Mesendoderm (in vitro differentiated cells): ENCODE measurements around the gene KREMEN2.
"Not testable (repeated sequence)": the region's sequence is repeated elsewhere in the genome, so short reads cannot be mapped to it uniquely, and the experiment has no call there.

Experiments
- DNase-seq: peaks from one replicate; pipeline ENCODE4 v3.0.0; 2013
- H2AK5ac ChIP-seq: 2 replicates; pipeline ENCODE4 v1.6.1; 2013; ENCODE audit warnings: low read length, inconsistent platforms
- H2BK120ac ChIP-seq: 2 replicates; pipeline ENCODE4 v1.6.1; 2013; ENCODE audit warnings: low read depth, mild to moderate bottlenecking, low read length, moderate library complexity, mixed read lengths
- H2BK15ac ChIP-seq: replicated peaks from 2 replicates; pipeline ENCODE4 v1.6.1; 2013; ENCODE audit warnings: low read depth, mild to moderate bottlenecking, moderate library complexity
- H2BK5ac ChIP-seq: 2 replicates; pipeline ENCODE4 v1.6.1; 2013; ENCODE audit warnings: low read length, inconsistent platforms
- H3K18ac ChIP-seq: 2 replicates; pipeline ENCODE4 v1.6.1; 2013; ENCODE audit warnings: mild to moderate bottlenecking, low read length, mixed read lengths
- H3K23ac ChIP-seq: one replicate; pipeline ENCODE4 v1.6.1; 2013; ENCODE audit warnings: low read length
- H3K27ac ChIP-seq: 2 replicates; pipeline ENCODE4 v1.5.1; 2013; ENCODE audit warnings: low read depth, mild to moderate bottlenecking, inconsistent platforms, low read length, moderate library complexity
- H3K27me3 ChIP-seq: 2 replicates; pipeline ENCODE4 v1.6.1; 2013; ENCODE audit warnings: low read length, control low read depth, mild to moderate bottlenecking, inconsistent platforms; ENCODE audit not compliant: insufficient read depth, poor library complexity
- H3K36me3 ChIP-seq: 2 replicates; pipeline ENCODE4 v1.6.1; 2013; ENCODE audit warnings: low read length, inconsistent platforms; ENCODE audit not compliant: control insufficient read depth, insufficient read depth
- H3K4ac ChIP-seq: one replicate; pipeline ENCODE4 v1.6.1; 2013; ENCODE audit warnings: low read depth, mild to moderate bottlenecking, low read length, moderate library complexity
- H3K4me1 ChIP-seq: 2 replicates; pipeline ENCODE4 v1.6.1; 2013; ENCODE audit warnings: low read depth, low read length, inconsistent platforms; ENCODE audit not compliant: control insufficient read depth
- H3K4me2 ChIP-seq: 2 replicates; pipeline ENCODE4 v1.6.1; 2013; ENCODE audit warnings: low read length
- H3K4me3 ChIP-seq: 2 replicates; pipeline ENCODE4 v1.5.1; 2013; ENCODE audit warnings: mild to moderate bottlenecking, low read length
- H3K56ac ChIP-seq: one replicate; pipeline ENCODE4 v1.6.1; 2013; ENCODE audit warnings: low read length
- H3K79me1 ChIP-seq: 2 replicates; pipeline ENCODE4 v1.6.1; 2013; ENCODE audit warnings: low read length, inconsistent platforms
- H3K79me2 ChIP-seq: 2 replicates; pipeline ENCODE4 v1.6.1; 2013; ENCODE audit warnings: mild to moderate bottlenecking, low read length; ENCODE audit not compliant: control insufficient read depth, insufficient read depth
- H3K9ac ChIP-seq: 2 replicates; pipeline ENCODE4 v1.6.1; 2013; ENCODE audit warnings: low read length, inconsistent platforms
- H4K5ac ChIP-seq: one replicate; pipeline ENCODE4 v1.6.1; 2013; ENCODE audit warnings: low read length
- H4K8ac ChIP-seq: one replicate; pipeline ENCODE4 v1.6.1; 2013; ENCODE audit warnings: low read depth, mild to moderate bottlenecking, control low read depth, low read length, moderate library complexity
- WGBS: extraction: QIAGEN DNeasy Blood & Tissue Kit; methylation state at CpG from one replicate; pipeline ENCODE4 v1.1.7; 2013; ENCODE audit warnings: low lambda C conversion rate, missing lambda C conversion rate; ENCODE audit not compliant: insufficient coverage; ENCODE audit errors: extremely low coverage; 5-methylcytosine and 5-hydroxymethylcytosine counted together

The KREMEN2 gene

GRCh38 chr16:2930236-2930635, 33.8 kb upstream of the KREMEN2 start:
- no CpG with 5 or more reads among the region's 15 CpGs for WGBS
- Histone ChIP-seq H3K4me2 (no peak overlapping the region), H2BK15ac (no peak overlapping the region)

DNA sequence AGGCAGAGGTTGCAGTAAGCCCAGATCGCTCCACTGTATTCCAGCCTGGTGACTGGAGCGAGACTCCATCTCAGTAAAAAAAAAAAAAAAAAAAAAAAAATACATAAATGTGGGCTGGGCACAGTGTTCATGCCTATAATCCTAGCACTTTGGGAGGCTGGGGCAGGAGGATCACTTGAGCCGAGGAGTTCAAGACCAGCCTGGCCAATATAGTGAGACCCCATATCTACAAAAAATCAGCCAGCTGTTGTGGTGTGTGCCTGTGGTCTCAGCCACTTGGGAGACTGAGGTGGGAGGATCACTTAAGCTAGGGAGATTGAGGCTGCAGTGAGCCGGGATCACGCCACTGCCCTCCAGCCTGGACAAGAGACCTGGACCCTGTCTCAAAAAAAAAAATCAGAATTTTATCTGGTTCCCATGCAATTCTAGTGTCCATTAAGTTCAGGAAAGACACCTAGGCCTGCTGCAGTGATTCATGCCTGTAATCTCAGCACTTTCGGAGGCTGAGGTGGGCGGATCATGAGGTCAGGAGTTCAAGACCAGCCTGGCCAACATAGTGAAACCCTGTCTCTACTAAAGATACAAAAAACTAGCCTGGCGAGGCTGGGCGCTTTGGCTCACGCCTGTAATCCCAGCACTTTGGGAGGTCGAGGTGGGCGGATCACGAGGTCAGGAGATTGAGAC, 32.7 kb upstream of the KREMEN2 start:
- not testable (repeated sequence) for H3K4me1 ChIP-seq

More at GRCh38 chr16:2930236-2930635, 33.8 kb upstream of the KREMEN2 start:
- no peaks in the 10 kb centered on the region for H3K36me3 ChIP-seq
- no peak overlapping the region for H4K8ac ChIP-seq
- H2BK5ac ChIP-seq: no peak overlapping the region
- H3K9ac ChIP-seq: no peak overlapping the region
- H3K79me2 ChIP-seq: no peaks in the 10 kb centered on the region
- H2AK5ac ChIP-seq: no peak overlapping the region
- no peak overlapping the region for H3K23ac ChIP-seq
- H3K79me1 ChIP-seq: no peaks in the 10 kb centered on the region
- no peaks in the 10 kb centered on the region for H3K4me1 ChIP-seq
- DNase-seq: no peak
- H3K27ac ChIP-seq: no peak overlapping the region
- no peak overlapping the region for H2BK120ac ChIP-seq
- no peak overlapping the region for H3K4ac ChIP-seq
- no peak overlapping the region for H3K4me3 ChIP-seq
- no peak overlapping the region for H3K56ac ChIP-seq
- no peak overlapping the region for H4K5ac ChIP-seq
- no peak overlapping the region for H3K18ac ChIP-seq
- H3K27me3 ChIP-seq: no peaks in the 10 kb centered on the region

GRCh38 chr16:2933136-2933535, 30.9 kb upstream of the KREMEN2 start:
- H3K4me1 ChIP-seq: no peaks in the 10 kb centered on the region
- DNase-seq: no peak
- H3K27ac ChIP-seq: no peak overlapping the region
- H2BK5ac ChIP-seq: no peak overlapping the region
- H2BK120ac ChIP-seq: no peak overlapping the region
- H2AK5ac ChIP-seq: no peak overlapping the region
- H3K79me1 ChIP-seq: no peaks in the 10 kb centered on the region
- no CpG with 5 or more reads among the region's 30 CpGs for WGBS
- no peak overlapping the region for H3K23ac ChIP-seq
- no peak overlapping the region for H3K9ac ChIP-seq
- no peak overlapping the region for H3K56ac ChIP-seq
- H3K27me3 ChIP-seq: no peaks in the 10 kb centered on the region
- H3K4me3 ChIP-seq: no peak overlapping the region
- no peak overlapping the region for H3K4ac ChIP-seq
- no peak overlapping the region for H2BK15ac ChIP-seq
- H4K8ac ChIP-seq: no peak overlapping the region
- no peak overlapping the region for H3K4me2 ChIP-seq
- H3K36me3 ChIP-seq: no peaks in the 10 kb centered on the region
- H4K5ac ChIP-seq: no peak overlapping the region
- no peak overlapping the region for H3K18ac ChIP-seq
- H3K79me2 ChIP-seq: no peaks in the 10 kb centered on the region

More for the DNA sequence above, 32.7 kb upstream of the KREMEN2 start:
- not testable (repeated sequence) for H3K4me2 ChIP-seq, H2AK5ac ChIP-seq, H3K4me3 ChIP-seq, H2BK120ac ChIP-seq, H4K8ac ChIP-seq, H2BK5ac ChIP-seq, H3K27ac ChIP-seq, H3K27me3 ChIP-seq, H2BK15ac ChIP-seq, H3K9ac ChIP-seq, H3K79me2 ChIP-seq, H3K79me1 ChIP-seq, H3K56ac ChIP-seq, H3K23ac ChIP-seq, DNase-seq, H3K18ac ChIP-seq, H4K5ac ChIP-seq, H3K36me3 ChIP-seq, H3K4ac ChIP-seq
- WGBS: no CpG with 5 or more reads among the region's 13 CpGs

- H3K9ac ChIP-seq: no peak overlapping the region
- no peak overlapping the region for H2BK120ac ChIP-seq
- no peak overlapping the region for H2BK15ac ChIP-seq
- no peak overlapping the region for H3K4ac ChIP-seq
- no peak overlapping the region for H3K4me2 ChIP-seq
- H3K18ac ChIP-seq: no peak overlapping the region
- WGBS: no CpG with 5 or more reads among the region's 22 CpGs
- H3K4me1 ChIP-seq: no peaks in the 10 kb centered on the region
- DNase-seq: no peak
- no peak overlapping the region for H2AK5ac ChIP-seq
- H2BK5ac ChIP-seq: no peak overlapping the region
- H3K23ac ChIP-seq: no peak overlapping the region
- H3K27ac ChIP-seq: no peak overlapping the region
- no peaks in the 10 kb centered on the region for H3K79me2 ChIP-seq
- no peak overlapping the region for H4K5ac ChIP-seq
- H3K56ac ChIP-seq: no peak overlapping the region
- no peaks in the 10 kb centered on the region for H3K36me3 ChIP-seq
- H3K4me3 ChIP-seq: no peak overlapping the region
- H4K8ac ChIP-seq: no peak overlapping the region
- no peaks in the 10 kb centered on the region for H3K27me3 ChIP-seq
- H3K79me1 ChIP-seq: no peaks in the 10 kb centered on the region
Observed at GRCh38 chr16:2933701-2934100, 30.4 kb upstream of the KREMEN2 start.

GRCh38 chr16:2934450-2934849, 29.6 kb upstream of the KREMEN2 start:
- Histone ChIP-seq H2AK5ac (no peak overlapping the region), H3K23ac (no peak overlapping the region), H4K8ac (no peak overlapping the region), H3K27me3 (no peaks in the 10 kb centered on the region), H3K4ac (no peak overlapping the region), H3K4me1 (no peaks in the 10 kb centered on the region), H2BK15ac (no peak overlapping the region), H3K9ac (no peak overlapping the region), H2BK5ac (no peak overlapping the region), H4K5ac (no peak overlapping the region), H3K79me1 (no peaks in the 10 kb centered on the region), H3K56ac (no peak overlapping the region), H3K79me2 (no peaks in the 10 kb centered on the region), H3K4me2 (no peak overlapping the region), H2BK120ac (no peak overlapping the region), H3K4me3 (no peak overlapping the region), H3K18ac (no peak overlapping the region), H3K27ac (no peak overlapping the region), H3K36me3 (no peaks in the 10 kb centered on the region)
- DNase-seq: no peak
- WGBS: no CpG with 5 or more reads among the region's 15 CpGs

GRCh38 chr16:2936436-2937011, 27.6 kb upstream of the KREMEN2 start:
- Histone ChIP-seq H3K36me3 (no peaks in the 10 kb centered on the region), H4K8ac (no peak overlapping the region), H3K79me2 (no peaks in the 10 kb centered on the region), H3K27ac (no peak overlapping the region), H3K4me3 (no peak overlapping the region), H2BK120ac (no peak overlapping the region), H3K56ac (no peak overlapping the region), H2AK5ac (no peak overlapping the region), H3K79me1 (no peaks in the 10 kb centered on the region), H3K4ac (no peak overlapping the region), H3K18ac (no peak overlapping the region), H4K5ac (no peak overlapping the region), H3K4me1 (no peaks in the 10 kb centered on the region), H3K27me3 (no peaks in the 10 kb centered on the region), H3K4me2 (no peak overlapping the region), H2BK5ac (no peak overlapping the region), H3K23ac (no peak overlapping the region), H3K9ac (no peak overlapping the region), H2BK15ac (no peak overlapping the region)
- no peak for DNase-seq
- WGBS: no CpG with 5 or more reads among the region's 22 CpGs
